KOPT-K1 (cell line): ENCODE results near the gene MUC22.
"Not testable (repeated sequence)": the region's sequence is repeated elsewhere in the genome, so short reads cannot be mapped to it uniquely, and the experiment has no call there.

ENCODE experiments used
- H3K27ac ChIP-seq: fragments of 200-600 bp; sonication (generic); 2 replicates; pipeline ENCODE4 v1.5.1; 2016; ENCODE audit warnings: antibody characterized with exemption, mild to moderate bottlenecking, low read depth, low read length; ENCODE audit not compliant: poor library complexity, severe bottlenecking
- H3K36me3 ChIP-seq: fragments of 200-600 bp; sonication (generic); 2 replicates; pipeline ENCODE4 v1.5.1; 2017; ENCODE audit warnings: antibody characterized with exemption, mild to moderate bottlenecking, low read length, moderate library complexity; ENCODE audit not compliant: insufficient read depth
- H3K9me3 ChIP-seq: fragments of 200-600 bp; sonication (generic); 2 replicates; pipeline ENCODE4 v1.5.1; 2017; ENCODE audit warnings: antibody characterized with exemption, low read length, mild to moderate bottlenecking; ENCODE audit not compliant: insufficient read depth, poor library complexity, severe bottlenecking

MUC22 gene

DNA sequence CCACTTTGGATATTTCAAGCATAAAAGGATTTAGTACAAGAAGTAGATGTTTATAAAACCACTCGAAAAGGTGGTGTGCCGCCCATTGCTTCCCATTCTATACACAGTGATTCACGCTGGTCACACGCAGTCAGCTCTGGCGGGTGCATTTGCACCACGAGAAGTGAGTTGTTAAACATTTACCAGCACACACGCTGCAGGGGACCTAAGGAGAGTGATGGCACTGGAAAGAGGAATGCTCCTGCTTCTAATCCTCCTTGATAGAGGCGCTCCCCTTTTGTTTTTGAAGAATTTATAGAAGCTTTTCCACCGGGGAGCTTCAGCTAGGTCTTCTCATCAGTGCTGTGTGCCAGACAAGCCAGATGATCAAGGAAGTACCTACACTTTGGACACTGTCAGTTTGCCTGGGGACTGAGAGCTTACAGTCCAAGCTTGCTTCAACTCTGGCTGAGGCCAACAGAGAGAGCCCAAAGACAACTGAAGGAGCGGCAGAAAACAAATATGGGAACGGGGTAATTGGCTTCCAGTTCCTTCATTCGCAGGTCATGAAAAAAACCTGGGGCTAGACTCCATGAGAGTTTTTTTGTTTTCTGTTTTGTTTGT is 31.2 kb downstream of the MUC22 start:
- H3K9me3 ChIP-seq = no peaks in the 10 kb centered on the region
- no peaks in the 10 kb centered on the region for H3K36me3 ChIP-seq
- no peak overlapping the region for H3K27ac ChIP-seq

- Histone ChIP-seq H3K27ac (no peak overlapping the region), H3K9me3 (no peaks in the 10 kb centered on the region), H3K36me3 (no peaks in the 10 kb centered on the region)
Observed at GRCh38 chr6:31042806-31043205, 32.5 kb downstream of the MUC22 start.

DNA sequence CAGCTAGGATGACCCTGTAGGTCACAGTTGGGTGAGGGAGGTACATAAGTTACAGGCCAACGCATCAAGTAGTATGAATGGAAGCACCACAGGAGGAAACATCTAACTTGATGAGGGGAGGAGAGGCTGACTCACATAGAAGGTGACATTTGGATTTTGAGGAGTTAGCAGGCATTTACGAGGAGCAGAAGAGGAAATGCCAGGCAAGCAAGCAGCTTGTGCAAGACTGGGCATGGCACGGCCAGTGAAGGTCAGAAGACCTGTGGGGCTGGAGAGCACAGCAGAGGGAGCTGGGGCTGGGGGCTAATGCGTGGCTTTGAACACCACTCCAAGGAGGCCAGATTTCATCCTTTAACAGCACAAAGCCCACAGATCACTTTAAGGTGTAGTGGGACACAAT is 37.8 kb downstream of the MUC22 start:
- Histone ChIP-seq H3K36me3 (no peaks in the 10 kb centered on the region), H3K9me3 (no peaks in the 10 kb centered on the region), H3K27ac (no peak overlapping the region)

- Histone ChIP-seq H3K36me3 (no peaks in the 10 kb centered on the region), H3K9me3 (no peaks in the 10 kb centered on the region), H3K27ac (no peak overlapping the region)
Observed at GRCh38 chr6:31049518-31049917, 39.2 kb downstream of the MUC22 start.

GRCh38 chr6:31053187-31053586 is 42.9 kb downstream of the MUC22 start:
- H3K27ac ChIP-seq, H3K9me3 ChIP-seq, H3K36me3 ChIP-seq: not testable (repeated sequence)

- H3K27ac ChIP-seq = no peak overlapping the region
- H3K36me3 ChIP-seq = no peaks in the 10 kb centered on the region
- H3K9me3 ChIP-seq = no peaks in the 10 kb centered on the region
Observed at GRCh38 chr6:31053873-31054272, 43.6 kb downstream of the MUC22 start.

GRCh38 chr6:31055441-31055840 is 45.2 kb downstream of the MUC22 start:
- Histone ChIP-seq H3K36me3 (no peaks in the 10 kb centered on the region), H3K27ac (no peak overlapping the region), H3K9me3 (no peaks in the 10 kb centered on the region)

GRCh38 chr6:31057426-31058003 is 47.2 kb downstream of the MUC22 start:
- Histone ChIP-seq H3K9me3 (no peaks in the 10 kb centered on the region), H3K27ac (no peak overlapping the region), H3K36me3 (no peaks in the 10 kb centered on the region)

- Histone ChIP-seq H3K27ac (no peak overlapping the region), H3K36me3 (no peaks in the 10 kb centered on the region), H3K9me3 (no peaks in the 10 kb centered on the region)
Observed at GRCh38 chr6:31058128-31058894, 48.0 kb downstream of the MUC22 start.

DNA sequence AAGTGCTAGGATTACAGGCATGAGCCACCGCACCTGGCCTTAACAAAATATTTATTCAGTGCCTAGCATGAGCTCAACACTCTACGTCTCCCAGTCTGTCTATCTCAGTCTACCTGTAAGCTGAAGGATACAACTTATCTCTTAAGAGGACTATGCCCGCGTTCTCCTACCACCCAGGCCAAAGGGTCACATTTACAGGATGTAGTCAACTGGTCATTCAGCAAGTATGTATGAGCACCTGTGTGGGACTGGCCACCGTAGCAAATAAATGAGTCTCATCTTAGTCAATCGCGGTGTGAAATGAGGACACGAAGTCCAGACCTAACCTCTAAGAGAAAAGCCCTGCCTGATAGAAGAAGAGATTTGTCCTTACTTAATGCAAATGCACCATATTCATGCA is 49.9 kb downstream of the MUC22 start:
- Histone ChIP-seq H3K9me3 (no peaks in the 10 kb centered on the region), H3K36me3 (no peaks in the 10 kb centered on the region), H3K27ac (no peak overlapping the region)

DNA sequence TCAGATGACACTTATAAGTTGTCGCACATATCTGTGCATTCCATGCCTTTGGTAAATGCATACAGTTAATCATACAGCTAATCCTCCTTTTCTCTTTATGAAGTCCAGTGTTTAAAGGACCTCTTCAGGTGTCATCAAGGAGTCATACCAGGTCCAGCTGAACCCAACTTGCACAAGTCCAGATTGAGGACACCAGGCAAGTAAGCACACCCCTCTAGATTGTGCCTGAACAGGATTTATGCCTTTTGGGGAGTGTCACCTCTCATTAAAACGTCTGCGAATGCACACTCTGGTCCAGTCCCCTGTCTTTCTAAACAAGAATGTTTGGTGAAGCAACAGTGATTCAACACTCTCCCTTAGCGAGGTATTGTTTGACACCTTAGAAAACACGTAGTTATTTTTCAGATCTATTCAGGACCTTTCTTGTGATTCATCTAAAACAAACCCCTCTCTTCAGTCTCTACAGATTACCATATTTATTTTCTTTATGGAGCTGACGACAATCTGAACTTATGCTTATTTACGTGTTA is 53.7 kb downstream of the MUC22 start:
- no peaks in the 10 kb centered on the region for H3K36me3 ChIP-seq
- no peak overlapping the region for H3K27ac ChIP-seq
- H3K9me3 ChIP-seq = no peaks in the 10 kb centered on the region

DNA sequence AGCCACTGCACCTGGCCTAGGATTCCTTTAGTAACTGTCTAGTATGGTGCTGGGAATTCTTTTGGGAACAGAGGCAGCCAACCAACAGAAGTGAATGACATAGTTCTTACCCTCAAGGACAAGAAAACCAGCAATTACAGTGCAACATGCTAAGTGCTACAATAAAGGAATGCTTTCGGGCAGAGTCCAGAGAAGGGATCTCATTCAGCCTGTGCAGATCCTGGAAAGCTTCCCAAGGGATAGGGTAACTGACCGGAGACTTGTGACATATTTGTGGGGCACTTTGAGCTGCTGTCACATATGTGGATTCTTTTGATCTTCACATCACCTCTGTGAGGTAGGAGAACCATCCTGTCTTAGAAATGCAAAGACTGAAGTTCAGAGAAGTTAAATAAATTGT is 55.3 kb downstream of the MUC22 start:
- no peaks in the 10 kb centered on the region for H3K9me3 ChIP-seq
- no peaks in the 10 kb centered on the region for H3K36me3 ChIP-seq
- H3K27ac ChIP-seq = no peak overlapping the region

- H3K27ac ChIP-seq, H3K9me3 ChIP-seq, H3K36me3 ChIP-seq: not testable (repeated sequence)
Observed at GRCh38 chr6:31067028-31067427, 56.8 kb downstream of the MUC22 start.

- H3K9me3 ChIP-seq, H3K27ac ChIP-seq, H3K36me3 ChIP-seq: not testable (repeated sequence)
Observed at GRCh38 chr6:31067891-31068668, 57.8 kb downstream of the MUC22 start.

DNA sequence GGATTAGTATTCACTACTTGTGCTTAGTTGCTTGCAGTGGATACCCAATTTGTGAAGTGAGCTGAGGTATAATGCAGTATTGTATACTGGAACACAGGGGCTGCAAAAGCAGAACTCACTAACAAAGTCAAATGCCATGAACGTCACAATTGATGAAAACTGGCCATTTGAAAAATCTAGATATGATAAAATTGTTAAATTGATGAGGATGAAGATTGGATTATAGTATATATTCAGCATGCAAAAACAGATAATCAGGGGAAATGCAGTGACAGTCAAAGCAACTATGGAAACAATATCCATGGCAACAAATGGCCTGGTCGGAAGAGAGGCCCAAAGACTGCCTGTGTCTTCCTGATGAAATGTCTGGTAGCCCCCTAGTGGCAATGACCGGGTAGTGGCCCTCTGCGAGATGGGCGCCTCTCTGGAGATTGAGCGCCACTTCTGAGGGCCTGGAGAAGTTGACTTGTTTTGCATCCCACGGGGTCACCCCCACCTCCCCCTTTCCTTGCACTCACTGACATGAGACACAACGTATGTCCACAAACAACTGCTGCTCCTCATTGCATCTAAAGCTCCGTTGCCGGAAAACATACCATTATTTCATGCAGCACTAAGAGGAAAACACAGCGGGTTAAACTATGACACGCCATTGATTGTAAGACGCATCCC is 58.5 kb downstream of the MUC22 start:
- Histone ChIP-seq H3K9me3 (no peaks in the 10 kb centered on the region), H3K36me3 (no peaks in the 10 kb centered on the region), H3K27ac (no peak overlapping the region)
